Brain microvascular endothelial cell (primary cell): Measurements from ENCODE around the gene STK32C.

ENCODE experiments used
- DNase-seq: peaks from one replicate; pipeline ENCODE4 v3.0.0-alpha.2; 2020
- H3K27ac ChIP-seq: fragments of 250-450 bp; sonication (Bioruptor Pico); 2 replicates; pipeline ENCODE4 v1.5.1; 2020; ENCODE audit warnings: mild to moderate bottlenecking, moderate library complexity
- H3K27me3 ChIP-seq: fragments of 250-450 bp; sonication (Bioruptor Pico); replicated peaks from 2 replicates; pipeline ENCODE4 v1.5.1; 2020; ENCODE audit warnings: mild to moderate bottlenecking
- H3K36me3 ChIP-seq: fragments of 250-450 bp; sonication (Bioruptor Pico); replicated peaks from 2 replicates; pipeline ENCODE4 v1.5.1; 2020; ENCODE audit warnings: mild to moderate bottlenecking
- H3K4me3 ChIP-seq: 2 replicates; pipeline ENCODE4 v1.5.1; 2011; ENCODE audit warnings: low read depth, mild to moderate bottlenecking, control low read depth, low read length, moderate library complexity
- in situ Hi-C: cut with HindIII; loops from 2 replicates; pipeline ENCODE4 v1.10.0; 2017; ENCODE audit warnings: low sequenced_read_pairs, low pct_ligation_motif_present
- TF ChIP-seq, protein P1 (sequence below): IDR thresholded peaks from 2 replicates; pipeline ENCODE4 v1.5.1; 2011; ENCODE audit warnings: low read depth, mild to moderate bottlenecking, moderate library complexity, low read length, control low read depth, inconsistent platforms; ENCODE audit errors: missing control alignments

STK32C gene

DNA sequence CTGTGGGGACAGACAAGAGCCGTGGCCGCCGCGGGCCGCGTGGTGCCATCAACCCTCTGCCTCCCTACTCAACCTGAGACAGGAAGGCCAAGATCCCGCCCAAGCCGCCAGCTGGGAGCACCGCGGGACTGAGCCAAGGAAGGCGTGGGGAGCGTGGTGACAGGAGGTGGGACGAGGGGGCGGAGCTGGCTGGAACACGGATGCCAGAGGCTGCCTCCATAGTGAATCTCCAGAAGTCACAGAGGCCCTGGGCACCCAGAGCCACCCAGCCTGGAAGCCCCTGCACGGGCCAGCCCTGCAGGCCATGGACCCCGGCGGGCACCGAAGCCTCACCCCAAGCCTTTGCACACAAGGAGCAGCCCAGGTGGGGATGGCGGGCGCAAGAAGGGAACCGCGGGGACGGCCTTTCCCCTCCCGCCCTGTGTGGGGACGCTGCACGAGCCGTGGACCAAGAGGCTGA is 139.1 kb downstream of the STK32C start:
- no peak for DNase-seq
- TF ChIP-seq, protein P1, sequence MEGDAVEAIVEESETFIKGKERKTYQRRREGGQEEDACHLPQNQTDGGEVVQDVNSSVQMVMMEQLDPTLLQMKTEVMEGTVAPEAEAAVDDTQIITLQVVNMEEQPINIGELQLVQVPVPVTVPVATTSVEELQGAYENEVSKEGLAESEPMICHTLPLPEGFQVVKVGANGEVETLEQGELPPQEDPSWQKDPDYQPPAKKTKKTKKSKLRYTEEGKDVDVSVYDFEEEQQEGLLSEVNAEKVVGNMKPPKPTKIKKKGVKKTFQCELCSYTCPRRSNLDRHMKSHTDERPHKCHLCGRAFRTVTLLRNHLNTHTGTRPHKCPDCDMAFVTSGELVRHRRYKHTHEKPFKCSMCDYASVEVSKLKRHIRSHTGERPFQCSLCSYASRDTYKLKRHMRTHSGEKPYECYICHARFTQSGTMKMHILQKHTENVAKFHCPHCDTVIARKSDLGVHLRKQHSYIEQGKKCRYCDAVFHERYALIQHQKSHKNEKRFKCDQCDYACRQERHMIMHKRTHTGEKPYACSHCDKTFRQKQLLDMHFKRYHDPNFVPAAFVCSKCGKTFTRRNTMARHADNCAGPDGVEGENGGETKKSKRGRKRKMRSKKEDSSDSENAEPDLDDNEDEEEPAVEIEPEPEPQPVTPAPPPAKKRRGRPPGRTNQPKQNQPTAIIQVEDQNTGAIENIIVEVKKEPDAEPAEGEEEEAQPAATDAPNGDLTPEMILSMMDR: no peak
- no peaks in the 10 kb centered on the region for H3K36me3 ChIP-seq
- in situ Hi-C loops: no loop called here
- H3K27ac ChIP-seq: no peak overlapping the region
- H3K27me3 ChIP-seq: no peaks in the 10 kb centered on the region
- H3K4me3 ChIP-seq: no peak overlapping the region

- in situ Hi-C loops: no loop called here
- Histone ChIP-seq H3K4me3 (no peak overlapping the region), H3K36me3 (no peaks in the 10 kb centered on the region), H3K27ac (no peak overlapping the region), H3K27me3 (no peaks in the 10 kb centered on the region)
- TF ChIP-seq, protein P1: no peak
- DNase-seq: no peak
Observed at GRCh38 chr10:132167976-132168375, 139.8 kb downstream of the STK32C start.

GRCh38 chr10:132167041-132167674 is 140.6 kb downstream of the STK32C start:
- Histone ChIP-seq H3K27me3 (no peaks in the 10 kb centered on the region), H3K4me3 (no peak overlapping the region), H3K36me3 (no peaks in the 10 kb centered on the region), H3K27ac (no peak overlapping the region)
- DNase-seq: no peak
- in situ Hi-C loops: no loop called here
- TF ChIP-seq, protein P1: no peak

DNA sequence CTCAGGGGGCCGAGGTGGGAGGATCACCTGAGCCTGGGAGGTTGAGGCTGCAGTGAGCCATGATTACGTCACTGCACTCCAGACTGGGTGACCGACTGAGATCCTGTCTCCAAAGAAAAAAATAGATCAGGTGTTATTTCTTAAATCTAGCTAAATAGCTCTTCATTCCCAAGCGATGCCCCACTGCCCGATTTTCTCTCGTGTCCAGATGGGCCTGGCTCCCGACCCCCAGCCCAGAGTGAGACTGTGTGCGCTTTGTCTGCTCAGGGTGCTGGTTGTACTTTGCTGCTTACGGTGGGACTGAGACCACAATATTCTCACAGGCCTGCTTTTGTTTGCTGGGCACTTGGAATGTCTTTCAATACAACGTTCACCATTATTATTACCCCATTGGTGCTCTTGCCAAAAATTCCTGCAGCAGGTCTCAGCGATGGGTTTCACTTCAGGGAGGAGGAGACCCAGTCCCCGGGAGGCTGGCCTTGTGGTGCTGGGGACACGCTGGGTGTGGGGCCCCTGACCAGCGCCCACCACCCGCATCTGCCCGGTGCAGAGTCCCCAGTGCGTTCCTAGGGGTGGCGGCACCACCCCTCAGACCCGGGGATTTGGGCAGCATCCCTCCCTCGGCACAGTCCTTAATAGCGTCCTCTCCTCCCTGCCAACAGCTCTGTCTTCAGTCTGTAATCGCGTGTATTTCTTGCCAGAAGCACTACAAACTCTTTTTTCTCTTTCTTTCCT is 141.4 kb downstream of the STK32C start:
- no peak for DNase-seq
- H3K4me3 ChIP-seq: no peak overlapping the region
- in situ Hi-C loops: no loop called here
- no peak overlapping the region for H3K27ac ChIP-seq
- H3K27me3 ChIP-seq: no peaks in the 10 kb centered on the region
- TF ChIP-seq, protein P1: no peak
- H3K36me3 ChIP-seq: no peaks in the 10 kb centered on the region

GRCh38 chr10:132165416-132165980 is 142.3 kb downstream of the STK32C start:
- H3K36me3 ChIP-seq: no peaks in the 10 kb centered on the region
- no peak overlapping the region for H3K4me3 ChIP-seq
- no peak for DNase-seq
- TF ChIP-seq, protein P1: no peak
- no peak overlapping the region for H3K27ac ChIP-seq
- in situ Hi-C loops: no loop called here
- no peaks in the 10 kb centered on the region for H3K27me3 ChIP-seq
